Astrocyte (in vitro differentiated cells and primary cell): ENCODE data around the gene ATXN1. TPM values are rescaled to one million over a fixed set of nuclear protein-coding genes. Genes with fewer than 3 reads are reported as not detected.

ENCODE experiments used
- DNase-seq: peaks from one replicate; pipeline ENCODE4 v3.0.0-alpha.2; 2010; ENCODE audit warnings: low read depth
- FAIRE-seq: peaks from 2 replicates; lab custom pipeline; 2011; peaks lifted over from hg19 to GRCh38; lab: Jason Lieb, UNC
- H2AFZ ChIP-seq: 2 replicates; pipeline ENCODE4 v1.6.0; 2012; ENCODE audit warnings: low read depth, low read length, inconsistent platforms
- H3K27ac ChIP-seq: 2 replicates; pipeline ENCODE4 v1.5.1; 2011; ENCODE audit warnings: low read depth, low read length, inconsistent platforms
- H3K27me3 ChIP-seq: 2 replicates; pipeline ENCODE4 v1.6.0; 2011; ENCODE audit warnings: low read length, inconsistent platforms; ENCODE audit not compliant: insufficient read depth
- H3K36me3 ChIP-seq: 2 replicates; pipeline ENCODE4 v1.5.1; 2011; ENCODE audit warnings: low read length, inconsistent platforms; ENCODE audit not compliant: insufficient read depth
- H3K4me1 ChIP-seq: 2 replicates; pipeline ENCODE4 v1.5.1; 2011; ENCODE audit warnings: low read length, inconsistent platforms; ENCODE audit not compliant: insufficient read depth
- H3K4me2 ChIP-seq: 2 replicates; pipeline ENCODE4 v1.6.0; 2012; ENCODE audit warnings: low read length, inconsistent platforms
- H3K4me3 ChIP-seq: 2 replicates; pipeline ENCODE4 v1.5.1; 2011; ENCODE audit warnings: low read depth, mild to moderate bottlenecking, low read length, inconsistent platforms; ENCODE audit not compliant: insufficient read depth
- H3K79me2 ChIP-seq: 2 replicates; pipeline ENCODE4 v1.6.0; 2012; ENCODE audit warnings: mild to moderate bottlenecking, low read length, inconsistent platforms; ENCODE audit not compliant: insufficient read depth
- H3K9ac ChIP-seq: 2 replicates; pipeline ENCODE4 v1.6.0; 2012; ENCODE audit warnings: mild to moderate bottlenecking, low read length, inconsistent platforms
- H3K9me3 ChIP-seq: 2 replicates; pipeline ENCODE4 v1.5.1; 2012; ENCODE audit warnings: low read depth, mild to moderate bottlenecking, low read length, inconsistent platforms; ENCODE audit not compliant: insufficient read depth
- H4K20me1 ChIP-seq: 2 replicates; pipeline ENCODE4 v1.6.0; 2012; ENCODE audit warnings: low read length, inconsistent platforms; ENCODE audit not compliant: insufficient read depth
- H3K27ac Mint-ChIP-seq: one replicate; pipeline ENCODE4 v1.8.0; 2021; ENCODE audit warnings: mild to moderate bottlenecking, mixed read lengths; ENCODE audit not compliant: unreplicated experiment
- H3K27me3 Mint-ChIP-seq: one replicate; pipeline ENCODE4 v1.8.0; 2021; ENCODE audit warnings: low read depth, mixed read lengths; ENCODE audit not compliant: unreplicated experiment
- H3K36me3 Mint-ChIP-seq: one replicate; pipeline ENCODE4 v1.8.0; 2021; ENCODE audit warnings: low read depth, mixed read lengths; ENCODE audit not compliant: unreplicated experiment
- H3K4me1 Mint-ChIP-seq: one replicate; pipeline ENCODE4 v1.8.0; 2021; ENCODE audit warnings: low read depth, mixed read lengths; ENCODE audit not compliant: unreplicated experiment
- H3K4me3 Mint-ChIP-seq: one replicate; pipeline ENCODE4 v1.8.0; 2021; ENCODE audit warnings: mild to moderate bottlenecking, moderate library complexity, mixed read lengths; ENCODE audit not compliant: unreplicated experiment
- H3K9me3 Mint-ChIP-seq: one replicate; pipeline ENCODE4 v1.8.0; 2021; ENCODE audit warnings: mild to moderate bottlenecking, mixed read lengths; ENCODE audit not compliant: unreplicated experiment
- EZH2 ChIP-seq: IDR thresholded peaks from 2 replicates; pipeline ENCODE4 v1.6.1; 2012; ENCODE audit warnings: mild to moderate bottlenecking, low read length, inconsistent platforms; ENCODE audit not compliant: insufficient read depth
- total RNA-seq: library from RNA; stranded (reverse); gene quantifications from 2 replicates; pipeline ENCODE4 v1.2.1, GENCODE V29; 2021
- TF ChIP-seq, protein P1 (sequence below): IDR thresholded peaks from 2 replicates; pipeline ENCODE4 v1.5.1; 2011; ENCODE audit warnings: low read depth, mild to moderate bottlenecking, inconsistent platforms, low read length, moderate library complexity; ENCODE audit not compliant: insufficient read depth

Gene ATXN1
- total RNA-seq, 1 donor from 2014 or later, result 70.9 TPM

DNA sequence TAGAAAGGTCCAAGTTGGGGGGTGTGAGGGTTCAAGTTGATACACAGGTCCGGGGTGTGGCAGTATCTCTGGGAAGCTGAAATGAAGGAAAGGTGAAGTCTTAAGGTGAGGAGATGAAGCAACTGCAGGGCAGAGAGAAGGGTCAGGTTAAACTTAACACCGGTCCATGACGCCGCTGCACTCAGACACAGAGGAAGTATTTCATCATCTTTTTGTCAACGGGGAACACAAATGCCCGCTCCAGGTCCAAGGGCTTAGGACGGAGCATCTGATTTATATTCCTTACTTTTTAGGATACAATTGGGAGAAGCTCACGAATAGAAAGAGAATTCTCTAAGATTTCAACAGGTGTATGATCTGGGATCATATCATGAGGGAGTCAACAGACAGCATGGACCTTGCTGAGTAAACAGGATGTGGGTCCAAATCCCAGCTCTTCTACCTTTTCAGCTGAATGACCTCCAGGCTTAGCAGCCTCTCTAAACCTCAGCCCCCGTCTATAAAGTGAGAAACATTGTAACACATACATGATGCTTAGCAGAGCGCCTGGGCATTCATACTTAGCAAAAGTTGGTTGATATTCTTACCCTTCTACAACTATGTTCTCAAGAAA, 197.5 kb downstream of the ATXN1 start:
- TF ChIP-seq, protein P1, sequence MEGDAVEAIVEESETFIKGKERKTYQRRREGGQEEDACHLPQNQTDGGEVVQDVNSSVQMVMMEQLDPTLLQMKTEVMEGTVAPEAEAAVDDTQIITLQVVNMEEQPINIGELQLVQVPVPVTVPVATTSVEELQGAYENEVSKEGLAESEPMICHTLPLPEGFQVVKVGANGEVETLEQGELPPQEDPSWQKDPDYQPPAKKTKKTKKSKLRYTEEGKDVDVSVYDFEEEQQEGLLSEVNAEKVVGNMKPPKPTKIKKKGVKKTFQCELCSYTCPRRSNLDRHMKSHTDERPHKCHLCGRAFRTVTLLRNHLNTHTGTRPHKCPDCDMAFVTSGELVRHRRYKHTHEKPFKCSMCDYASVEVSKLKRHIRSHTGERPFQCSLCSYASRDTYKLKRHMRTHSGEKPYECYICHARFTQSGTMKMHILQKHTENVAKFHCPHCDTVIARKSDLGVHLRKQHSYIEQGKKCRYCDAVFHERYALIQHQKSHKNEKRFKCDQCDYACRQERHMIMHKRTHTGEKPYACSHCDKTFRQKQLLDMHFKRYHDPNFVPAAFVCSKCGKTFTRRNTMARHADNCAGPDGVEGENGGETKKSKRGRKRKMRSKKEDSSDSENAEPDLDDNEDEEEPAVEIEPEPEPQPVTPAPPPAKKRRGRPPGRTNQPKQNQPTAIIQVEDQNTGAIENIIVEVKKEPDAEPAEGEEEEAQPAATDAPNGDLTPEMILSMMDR, result no peak
- no peak for TF ChIP-seq EZH2
- H3K27me3 Mint-ChIP-seq, result no peaks in the 10 kb centered on the region
- Histone ChIP-seq H4K20me1 (peaks cover 9% of the 10 kb centered on the region), H2AFZ (no peak overlapping the region), H3K27ac (peak overlapping the region; percentile 28), H3K9ac (no peak overlapping the region), H3K36me3 (no peaks in the 10 kb centered on the region), H3K4me3 (no peak overlapping the region), H3K9me3 (no peaks in the 10 kb centered on the region), H3K4me1 (peaks cover 24% of the 10 kb centered on the region), H3K27me3 (no peaks in the 10 kb centered on the region), H3K4me2 (peak overlapping the region; percentile 43), H3K79me2 (peaks cover 1% of the 10 kb centered on the region)
- no peaks in the 10 kb centered on the region for H3K9me3 Mint-ChIP-seq
- peak overlapping the region; percentile 4 for H3K4me3 Mint-ChIP-seq
- peaks cover 9% of the 10 kb centered on the region for H3K36me3 Mint-ChIP-seq
- no peak for FAIRE-seq
- DNase-seq, result no peak
- H3K4me1 Mint-ChIP-seq, result peaks cover 15% of the 10 kb centered on the region
- no peak overlapping the region for H3K27ac Mint-ChIP-seq

DNA sequence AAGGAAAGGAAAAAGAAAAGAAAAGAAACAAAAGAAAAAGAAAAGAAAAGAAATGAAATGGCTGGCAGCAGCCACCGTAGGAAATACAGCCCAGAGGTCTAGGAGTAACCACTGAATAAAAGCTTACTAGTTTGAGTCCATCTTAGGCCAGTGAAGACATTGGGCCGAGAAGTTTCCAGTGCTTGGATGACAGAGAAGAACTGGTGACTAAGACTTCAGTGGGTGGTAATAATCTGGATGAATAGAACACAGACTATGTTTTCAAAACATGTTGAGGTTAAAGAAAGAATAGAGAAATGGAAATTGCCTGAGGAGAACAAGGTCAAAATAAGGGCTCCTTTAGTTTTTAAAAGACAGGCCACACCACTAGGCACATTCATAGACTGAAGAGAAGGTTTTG, 198.8 kb downstream of the ATXN1 start:
- Mint-ChIP-seq H3K4me1 (peaks cover 16% of the 10 kb centered on the region), H3K9me3 (no peaks in the 10 kb centered on the region), H3K36me3 (peaks cover 7% of the 10 kb centered on the region), H3K27me3 (no peaks in the 10 kb centered on the region), H3K27ac (no peak overlapping the region), H3K4me3 (no peak overlapping the region)
- Histone ChIP-seq H3K27ac (peak overlapping the region; percentile 1), H3K36me3 (no peaks in the 10 kb centered on the region), H4K20me1 (peaks cover 9% of the 10 kb centered on the region), H3K4me1 (peaks cover 24% of the 10 kb centered on the region), H3K4me3 (no peak overlapping the region), H3K79me2 (no peaks in the 10 kb centered on the region), H3K27me3 (no peaks in the 10 kb centered on the region), H3K4me2 (peak overlapping the region; percentile 7), H3K9ac (no peak overlapping the region), H2AFZ (no peak overlapping the region), H3K9me3 (no peaks in the 10 kb centered on the region)
- TF ChIP-seq EZH2, result no peak
- TF ChIP-seq, protein P1, result no peak
- FAIRE-seq (no peak), DNase-seq (peak; percentile 59)

DNA sequence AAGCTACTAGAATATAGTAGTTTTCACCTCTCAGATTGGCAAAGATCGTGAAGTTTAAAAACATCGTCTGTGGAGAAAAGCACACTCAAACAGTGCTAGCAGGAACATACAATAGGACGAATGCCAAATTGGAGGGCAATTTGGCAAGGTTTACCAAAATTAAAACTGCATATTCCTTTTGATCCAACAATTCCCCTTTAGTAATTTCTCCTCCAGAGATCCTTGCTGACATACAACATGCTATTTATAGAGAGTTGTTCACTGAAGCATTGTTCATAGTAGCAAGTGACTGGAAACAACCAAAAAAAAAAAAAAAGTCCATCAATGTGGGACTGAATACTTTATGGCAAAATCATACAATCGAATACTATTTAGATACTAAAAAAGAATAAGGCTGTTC, 202.2 kb downstream of the ATXN1 start:
- H3K79me2 ChIP-seq, result peaks cover 4% of the 10 kb centered on the region
- peaks cover 14% of the 10 kb centered on the region for H3K4me1 ChIP-seq
- FAIRE-seq (no peak), DNase-seq (no peak)
- TF ChIP-seq, protein P1, result no peak
- no peak for TF ChIP-seq EZH2
- H3K9me3 Mint-ChIP-seq, result peaks cover 4% of the 10 kb centered on the region
- H3K36me3 Mint-ChIP-seq, result peaks cover 7% of the 10 kb centered on the region
- no peak overlapping the region for H3K9ac ChIP-seq
- peaks cover 3% of the 10 kb centered on the region for H3K36me3 ChIP-seq
- H3K27ac Mint-ChIP-seq, result no peak overlapping the region
- H2AFZ ChIP-seq, result no peak overlapping the region
- no peaks in the 10 kb centered on the region for H3K9me3 ChIP-seq
- no peaks in the 10 kb centered on the region for H3K27me3 Mint-ChIP-seq
- no peak overlapping the region for H3K4me3 Mint-ChIP-seq
- H3K4me2 ChIP-seq, result no peak overlapping the region
- no peak overlapping the region for H3K4me3 ChIP-seq
- H4K20me1 ChIP-seq, result peaks cover 9% of the 10 kb centered on the region
- H3K27ac ChIP-seq, result no peak overlapping the region
- peaks cover 5% of the 10 kb centered on the region for H3K4me1 Mint-ChIP-seq
- no peaks in the 10 kb centered on the region for H3K27me3 ChIP-seq
